Measurements from ENCODE around the gene RHOU. TPM values are rescaled to one million over a fixed set of nuclear protein-coding genes. Genes with fewer than 3 reads are reported as not detected.

RHOU gene
- total and polyA plus RNA-seq, 10 of the 15 experiments (the other 5 are each of a cell fraction or from before 2014, with no cell fraction given): not detected

DNA sequence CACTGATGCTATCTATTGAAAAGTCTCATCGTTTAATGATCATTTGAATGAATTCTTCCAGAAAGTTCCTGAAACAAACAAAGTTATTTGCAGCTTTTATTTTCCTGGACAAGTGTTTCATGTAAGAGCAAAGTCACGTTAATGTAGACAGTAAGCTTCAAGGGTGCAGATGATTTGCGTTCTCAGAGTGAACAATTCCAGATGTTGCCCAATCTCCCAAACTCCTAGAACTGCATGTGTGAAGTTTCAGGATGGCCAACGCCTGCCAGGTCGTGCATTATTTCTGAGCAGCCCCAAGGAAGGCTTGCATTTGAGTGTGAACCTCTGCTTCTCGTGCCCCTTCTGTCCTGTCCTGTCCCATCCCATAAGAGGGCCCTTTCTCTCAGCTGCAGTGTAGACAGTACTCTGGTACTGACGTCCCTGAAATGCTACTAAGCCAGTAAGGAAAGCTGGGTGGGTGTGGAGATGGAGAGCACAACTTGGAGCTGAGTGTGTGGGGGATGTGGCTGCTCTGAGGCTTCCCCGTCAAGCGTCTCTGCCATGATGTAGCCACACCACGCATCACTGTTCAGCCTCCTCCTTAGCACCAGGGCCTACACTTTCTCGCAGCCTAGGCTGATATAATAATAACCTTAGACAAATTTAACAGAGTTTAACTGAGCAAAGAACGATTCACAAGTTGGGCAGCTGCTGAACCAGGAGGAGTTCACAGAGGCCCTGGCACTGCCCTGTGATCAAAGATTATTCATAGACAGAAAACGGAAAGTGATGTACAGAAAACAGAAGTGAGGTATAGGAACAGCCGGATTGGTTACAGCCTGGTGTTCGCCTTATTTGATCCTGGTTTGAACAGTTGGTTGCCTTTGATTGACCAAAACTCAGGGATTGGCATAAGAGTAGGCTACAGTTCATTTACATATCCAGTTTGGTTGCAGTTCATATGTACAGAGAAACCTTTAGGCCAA, 50.4 kb downstream of the RHOU start (continued):
- TF ChIP-seq PML (IDR thresholded peaks at IDR 0.05; ENCODE audit: low read length): no peak
- TF ChIP-seq, protein P1, sequence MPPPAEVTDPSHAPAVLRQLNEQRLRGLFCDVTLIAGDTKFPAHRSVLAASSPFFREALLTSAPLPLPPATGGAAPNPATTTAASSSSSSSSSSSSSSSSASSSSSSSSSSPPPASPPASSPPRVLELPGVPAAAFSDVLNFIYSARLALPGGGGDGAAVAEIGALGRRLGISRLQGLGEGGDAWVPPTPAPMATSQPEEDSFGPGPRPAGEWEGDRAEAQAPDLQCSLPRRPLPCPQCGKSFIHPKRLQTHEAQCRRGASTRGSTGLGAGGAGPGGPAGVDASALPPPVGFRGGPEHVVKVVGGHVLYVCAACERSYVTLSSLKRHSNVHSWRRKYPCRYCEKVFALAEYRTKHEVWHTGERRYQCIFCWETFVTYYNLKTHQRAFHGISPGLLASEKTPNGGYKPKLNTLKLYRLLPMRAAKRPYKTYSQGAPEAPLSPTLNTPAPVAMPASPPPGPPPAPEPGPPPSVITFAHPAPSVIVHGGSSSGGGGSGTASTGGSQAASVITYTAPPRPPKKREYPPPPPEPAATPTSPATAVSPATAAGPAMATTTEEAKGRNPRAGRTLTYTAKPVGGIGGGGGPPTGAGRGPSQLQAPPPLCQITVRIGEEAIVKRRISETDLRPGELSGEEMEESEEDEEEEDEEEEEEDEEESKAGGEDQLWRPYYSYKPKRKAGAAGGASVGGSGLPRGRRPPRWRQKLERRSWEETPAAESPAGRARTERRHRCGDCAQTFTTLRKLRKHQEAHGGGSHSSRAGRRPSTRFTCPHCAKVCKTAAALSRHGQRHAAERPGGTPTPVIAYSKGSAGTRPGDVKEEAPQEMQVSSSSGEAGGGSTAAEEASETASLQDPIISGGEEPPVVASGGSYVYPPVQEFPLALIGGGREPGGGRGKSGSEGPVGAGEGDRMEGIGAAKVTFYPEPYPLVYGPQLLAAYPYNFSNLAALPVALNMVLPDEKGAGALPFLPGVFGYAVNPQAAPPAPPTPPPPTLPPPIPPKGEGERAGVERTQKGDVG (CRISPR knock-in tag; IDR thresholded peaks at IDR 0.05): no peak

DNA sequence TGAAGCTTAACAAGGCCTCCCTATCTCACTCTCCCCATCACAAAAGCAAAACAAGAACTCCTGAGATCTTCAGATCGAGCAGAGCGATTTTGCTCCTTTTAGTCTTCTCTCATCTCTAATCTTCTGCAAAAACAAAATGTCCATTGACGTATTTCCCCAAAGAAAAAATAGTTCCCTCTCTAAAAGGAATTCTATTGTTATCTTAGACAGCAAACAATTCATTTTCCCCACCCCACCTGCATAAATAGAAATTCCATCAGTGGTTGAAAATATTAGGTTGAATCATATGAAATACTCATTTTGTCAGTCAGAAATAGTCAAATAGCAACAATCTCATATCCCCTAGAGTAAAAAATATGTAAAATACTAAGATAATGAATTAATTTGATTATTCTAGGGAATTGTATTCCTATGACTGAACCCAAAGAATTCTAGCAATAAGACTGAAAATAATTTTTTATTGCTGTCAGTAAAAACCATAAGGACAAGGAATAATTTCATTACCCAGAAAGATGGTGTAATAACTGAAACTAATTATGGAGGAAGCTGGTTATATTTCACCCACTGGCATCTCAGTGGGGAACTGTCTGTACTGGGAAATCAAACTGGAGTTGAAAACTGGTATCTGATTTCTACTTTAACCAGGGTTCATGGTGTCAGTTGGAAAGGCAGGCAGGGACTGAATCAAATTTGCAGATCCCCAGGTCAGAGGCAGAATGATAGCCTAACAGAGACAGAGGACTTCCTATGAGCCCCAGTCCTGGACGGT, 51.3 kb downstream of the RHOU start:
- CTCF ChIA-PET: no interaction called here
- ATAC-seq (no peak), FAIRE-seq (no peak), DNase-seq (ENCODE audit: low read depth, low spot score) (no peak)
- Histone ChIP-seq H3K4me3 (no peak overlapping the region), H3K4me2 (ENCODE audit: control insufficient read depth, insufficient read depth) (no peak overlapping the region), H3K9me3 (replicated peaks; ENCODE audit: control insufficient read depth, insufficient read depth, low read length) (no peaks in the 10 kb centered on the region), H3K27me3 (replicated peaks in 1 of 2; ENCODE audit: control insufficient read depth in 2 of 2, insufficient read depth in 2 of 2, low read length in 1 of 2) (peaks cover 0 to 1% of the 10 kb centered on the region in 2 experiments; a peak in 1 of 4 replicates), H2AFZ (ENCODE audit: control insufficient read depth, low read depth, low read length) (no peak overlapping the region), H3K27ac (ENCODE audit: control insufficient read depth, insufficient read depth) (no peak overlapping the region), H4K20me1 (ENCODE audit: control insufficient read depth, insufficient read depth) (no peaks in the 10 kb centered on the region), H3K36me3 (ENCODE audit: control insufficient read depth in 2 of 2, insufficient read depth in 2 of 2, low read length in 1 of 2) (no peaks in the 10 kb centered on the region), H3K4me1 (ENCODE audit: control insufficient read depth, insufficient read depth, low read length) (no peaks in the 10 kb centered on the region), H3K9ac (ENCODE audit: control insufficient read depth, insufficient read depth, low read length) (no peak overlapping the region), H3K79me2 (ENCODE audit: control insufficient read depth, insufficient read depth, low read length) (no peaks in the 10 kb centered on the region)
- no TSS peak for BruUV-seq (replicated peaks)
- SMC1A ChIA-PET (ENCODE audit: uncharacterized antibody, unreplicated experiment): no interaction called here
- 34% methylated on average over 4 of the region's 4 CpGs for WGBS (ENCODE audit: insufficient coverage, insufficient replicate concordance, low lambda C conversion rate, missing lambda C conversion rate)
- intact Hi-C loops (cut with micrococcal nuclease; ENCODE audit: unreplicated experiment): no loop called here
- in situ Hi-C loops (cut with MboI): no loop called here
- POLR2A ChIA-PET: no interaction called here
- RAD21 ChIA-PET (ENCODE audit: unreplicated experiment): no interaction called here
- TF ChIP-seq, protein P2, sequence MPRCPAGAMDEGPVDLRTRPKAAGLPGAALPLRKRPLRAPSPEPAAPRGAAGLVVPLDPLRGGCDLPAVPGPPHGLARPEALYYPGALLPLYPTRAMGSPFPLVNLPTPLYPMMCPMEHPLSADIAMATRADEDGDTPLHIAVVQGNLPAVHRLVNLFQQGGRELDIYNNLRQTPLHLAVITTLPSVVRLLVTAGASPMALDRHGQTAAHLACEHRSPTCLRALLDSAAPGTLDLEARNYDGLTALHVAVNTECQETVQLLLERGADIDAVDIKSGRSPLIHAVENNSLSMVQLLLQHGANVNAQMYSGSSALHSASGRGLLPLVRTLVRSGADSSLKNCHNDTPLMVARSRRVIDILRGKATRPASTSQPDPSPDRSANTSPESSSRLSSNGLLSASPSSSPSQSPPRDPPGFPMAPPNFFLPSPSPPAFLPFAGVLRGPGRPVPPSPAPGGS (IDR thresholded peaks at IDR 0.05; ENCODE audit: borderline replicate concordance, insufficient read depth, low read depth, low read length, poor library complexity, severe bottlenecking): no peak
- TF ChIP-seq NFYB (IDR thresholded peaks at IDR 0.05; ENCODE audit: insufficient read depth, low read depth, low read length) (no peak), KAT2A (conservative IDR thresholded peaks at IDR 0.05; ENCODE audit: control insufficient read depth, low read depth, low read length) (no peak), RUNX3 (IDR thresholded peaks at IDR 0.05; ENCODE audit: low read length) (no peak), FOXK2 (IDR thresholded peaks at IDR 0.05) (no peak), IRF4 (IDR thresholded peaks at IDR 0.05; ENCODE audit: low read depth, low read length) (no peak), BACH1 (IDR thresholded peaks at IDR 0.05; ENCODE audit: borderline replicate concordance) (no peak), BMI1 (IDR thresholded peaks at IDR 0.05; ENCODE audit: borderline replicate concordance) (no peak), RAD21 (IDR thresholded peaks at IDR 0.05; ENCODE audit: insufficient read depth, low read depth, low read length) (no peak), MXI1 (IDR thresholded peaks at IDR 0.05; ENCODE audit: low read depth, low read length) (no peak)
- TF ChIP-seq, protein P3, sequence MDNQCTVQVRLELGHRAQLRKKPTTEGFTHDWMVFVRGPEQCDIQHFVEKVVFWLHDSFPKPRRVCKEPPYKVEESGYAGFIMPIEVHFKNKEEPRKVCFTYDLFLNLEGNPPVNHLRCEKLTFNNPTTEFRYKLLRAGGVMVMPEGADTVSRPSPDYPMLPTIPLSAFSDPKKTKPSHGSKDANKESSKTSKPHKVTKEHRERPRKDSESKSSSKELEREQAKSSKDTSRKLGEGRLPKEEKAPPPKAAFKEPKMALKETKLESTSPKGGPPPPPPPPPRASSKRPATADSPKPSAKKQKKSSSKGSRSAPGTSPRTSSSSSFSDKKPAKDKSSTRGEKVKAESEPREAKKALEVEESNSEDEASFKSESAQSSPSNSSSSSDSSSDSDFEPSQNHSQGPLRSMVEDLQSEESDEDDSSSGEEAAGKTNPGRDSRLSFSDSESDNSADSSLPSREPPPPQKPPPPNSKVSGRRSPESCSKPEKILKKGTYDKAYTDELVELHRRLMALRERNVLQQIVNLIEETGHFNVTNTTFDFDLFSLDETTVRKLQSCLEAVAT (IDR thresholded peaks at IDR 0.05): no peak
- TF ChIP-seq, protein P4, sequence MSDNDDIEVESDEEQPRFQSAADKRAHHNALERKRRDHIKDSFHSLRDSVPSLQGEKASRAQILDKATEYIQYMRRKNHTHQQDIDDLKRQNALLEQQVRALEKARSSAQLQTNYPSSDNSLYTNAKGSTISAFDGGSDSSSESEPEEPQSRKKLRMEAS (IDR thresholded peaks at IDR 0.05; ENCODE audit: low read depth, low read length): no peak

All from GM12878 (cell line).